Stimulated activated CD8-positive, alpha-beta memory T cell treated with anti-CD3 and anti-CD28 coated beads, Interleukin-12 subunit alpha, Interleukin-12 subunit beta, amount 100 ng/mL, for 24 hours (primary cell): ENCODE results near the gene NPAS2.

Source experiments
- DNase-seq: peaks from one replicate; pipeline ENCODE4 v3.0.0-alpha.2; 2020; ENCODE audit errors: extremely low read depth

NPAS2 gene

DNA sequence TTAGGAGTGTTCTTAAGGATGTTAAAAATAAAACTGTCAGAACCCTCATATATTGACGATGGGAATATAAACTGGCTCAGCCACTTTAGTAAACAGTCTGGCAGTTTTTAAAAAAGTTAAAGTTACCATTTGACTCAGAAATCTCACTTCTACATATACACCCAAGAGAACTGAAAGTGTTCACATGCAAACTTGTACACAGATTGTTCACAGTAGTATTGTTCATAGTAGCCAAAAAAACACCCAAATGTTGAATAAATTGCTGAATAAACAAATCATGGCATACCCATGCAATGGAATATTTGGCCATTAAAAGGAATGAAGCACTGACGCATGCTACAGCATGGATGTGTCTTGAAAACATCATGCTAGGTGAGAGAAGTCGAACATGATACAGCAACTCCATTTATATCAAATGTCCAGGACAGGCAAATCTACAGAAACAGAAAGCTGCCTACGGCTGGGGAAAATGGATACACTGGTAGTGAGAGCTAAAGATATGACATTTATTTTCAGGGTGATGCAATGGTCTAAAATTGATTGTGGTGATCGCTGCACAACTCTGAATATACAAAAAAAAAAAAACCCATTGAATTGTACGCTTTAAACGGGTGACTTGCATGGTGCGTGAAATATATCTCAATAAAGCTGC is 192.2 kb downstream of the NPAS2 start:
- no peak for DNase-seq

DNA sequence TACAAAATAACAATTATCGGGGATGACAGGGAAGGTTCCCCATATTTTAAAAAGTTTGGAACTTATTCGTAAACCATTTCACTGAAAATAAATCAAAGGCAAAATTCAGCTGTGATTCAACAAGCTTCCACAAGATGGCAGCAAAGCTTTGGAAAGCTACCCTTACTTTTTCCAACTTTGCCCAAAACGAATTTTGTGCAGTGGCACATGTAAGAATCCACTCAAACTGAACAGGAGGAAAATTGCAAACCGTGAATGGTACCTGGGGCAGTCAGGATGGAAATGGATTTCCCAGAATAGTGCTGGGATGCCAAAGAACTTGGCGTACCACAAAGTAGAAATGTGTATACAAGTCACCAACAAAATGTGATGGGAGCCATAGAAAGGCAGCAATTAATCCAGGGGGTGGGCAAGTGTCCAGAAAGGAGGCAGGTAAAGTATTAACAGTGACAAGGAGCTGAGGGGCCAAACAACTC is 192.8 kb downstream of the NPAS2 start:
- no peak for DNase-seq

DNA sequence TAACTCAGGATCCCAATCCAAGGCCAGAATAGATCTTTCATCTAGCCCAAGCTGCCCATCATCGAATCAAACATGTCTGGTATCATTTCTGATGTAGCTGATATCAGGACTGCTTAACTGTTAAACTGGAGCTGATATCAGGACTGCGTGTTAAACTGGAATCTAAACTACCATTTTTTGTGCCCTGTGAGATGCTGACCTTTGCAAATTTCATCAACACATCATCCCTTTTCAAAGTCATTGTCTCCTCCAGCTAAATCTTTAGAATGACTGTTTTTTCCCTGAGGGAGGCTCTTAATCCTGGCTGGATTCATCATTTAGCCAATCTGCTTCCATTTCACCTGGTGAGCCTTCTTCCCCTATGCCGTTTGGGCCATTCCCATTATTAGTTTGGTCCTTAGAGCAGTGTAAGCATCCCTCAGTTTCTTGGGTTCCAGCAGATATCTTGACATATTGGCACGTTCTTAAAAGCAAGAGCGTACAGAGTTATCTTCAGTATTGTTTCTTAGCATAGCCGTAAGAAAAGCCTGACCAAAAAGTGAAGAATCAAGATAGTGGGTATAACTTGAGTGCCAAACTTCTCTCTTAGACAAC is 194.4 kb downstream of the NPAS2 start:
- DNase-seq: no peak

DNA sequence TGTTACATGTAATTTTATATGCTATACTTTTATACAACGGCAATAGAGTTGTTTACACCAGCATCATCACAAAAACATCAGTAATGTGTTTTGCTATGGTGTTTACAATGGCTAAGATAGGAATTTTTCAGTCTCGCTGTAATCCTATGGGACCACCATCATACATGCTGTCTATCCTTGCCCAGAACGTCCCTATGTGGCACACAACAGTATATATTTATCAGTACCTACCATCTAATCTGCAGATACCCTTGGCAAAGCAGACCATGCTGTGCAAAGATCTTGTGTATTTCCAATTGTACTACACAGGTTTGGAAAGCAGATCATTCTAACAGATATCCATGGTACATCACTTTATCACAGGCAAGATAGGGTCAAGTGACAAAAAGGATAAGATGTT is 197.4 kb downstream of the NPAS2 start:
- DNase-seq: no peak

DNA sequence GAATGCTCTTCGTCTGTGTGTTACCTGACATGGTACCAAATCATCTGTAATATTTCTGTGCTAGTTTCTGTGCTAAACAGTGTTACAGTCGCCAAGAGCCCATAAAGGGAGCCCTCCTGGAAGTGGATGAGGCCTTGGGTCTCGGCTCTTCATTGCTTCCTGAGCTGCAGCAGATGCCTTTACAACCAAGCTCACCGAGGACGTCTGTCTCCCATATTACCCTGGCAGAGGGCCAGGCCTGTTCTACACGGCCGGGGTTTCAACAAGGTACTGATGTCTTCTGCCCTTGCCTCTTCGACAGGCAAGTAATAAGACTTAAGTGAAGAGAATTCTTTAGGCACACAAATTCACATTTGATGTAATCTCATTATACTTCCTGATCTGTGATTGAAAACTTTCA is 199.0 kb downstream of the NPAS2 start:
- DNase-seq: no peak

- no peak for DNase-seq
Measured at GRCh38 chr2:101022221-101022620, 202.3 kb downstream of the NPAS2 start.

DNA sequence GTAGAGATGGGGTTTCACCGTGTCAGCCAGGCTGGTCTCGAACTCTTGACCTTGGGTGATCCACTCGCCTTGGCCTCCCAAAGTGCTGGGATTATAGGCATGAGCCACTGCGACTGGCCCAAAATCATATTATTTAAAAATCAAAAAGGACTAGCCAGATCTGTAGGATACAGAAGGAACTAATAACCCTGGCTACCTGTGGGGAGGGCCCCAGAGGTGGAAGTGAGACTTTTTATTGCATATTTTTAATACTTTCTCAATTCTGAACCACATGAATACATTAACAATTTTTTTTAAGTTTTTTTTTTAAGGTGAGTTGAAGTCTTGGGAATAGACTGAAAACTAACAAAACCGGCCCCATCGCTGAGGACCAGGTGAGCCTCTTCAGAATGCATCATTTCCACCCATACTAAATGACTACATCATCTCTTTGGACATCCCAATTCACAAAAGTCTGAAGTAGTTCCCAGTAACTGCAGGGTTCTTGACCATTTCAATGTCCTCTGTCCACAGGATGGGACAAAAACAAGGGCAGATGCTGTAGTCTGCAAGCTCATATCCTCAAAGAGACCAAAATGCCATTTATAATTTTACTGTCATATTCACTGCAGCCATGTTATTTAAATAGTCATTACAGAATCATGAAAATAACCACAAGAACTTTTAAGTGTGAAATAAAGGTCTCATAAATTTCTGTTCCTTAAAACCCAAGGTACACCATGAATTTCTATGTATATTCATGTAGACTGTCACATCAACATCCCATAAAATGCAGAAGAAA is 203.6 kb downstream of the NPAS2 start:
- no peak for DNase-seq

DNA sequence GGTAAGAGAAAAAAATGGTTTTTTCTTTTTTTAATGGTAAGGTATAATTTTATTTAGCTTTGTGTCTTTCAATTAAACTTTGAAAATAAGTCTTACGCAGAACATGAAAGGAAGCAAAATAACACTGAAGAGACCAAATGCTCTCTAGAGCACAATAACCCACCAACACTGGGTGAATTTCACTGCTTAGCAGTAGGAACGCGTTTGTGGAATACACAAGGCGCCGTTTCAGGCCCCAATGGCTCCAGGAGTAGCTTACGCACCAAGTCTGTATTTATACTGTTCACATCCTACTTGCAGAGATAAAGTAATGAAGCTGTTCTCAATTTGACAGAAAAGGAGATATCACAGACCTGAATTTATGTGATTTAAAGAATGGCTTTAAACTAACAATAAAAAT is 205.6 kb downstream of the NPAS2 start:
- DNase-seq: no peak

DNA sequence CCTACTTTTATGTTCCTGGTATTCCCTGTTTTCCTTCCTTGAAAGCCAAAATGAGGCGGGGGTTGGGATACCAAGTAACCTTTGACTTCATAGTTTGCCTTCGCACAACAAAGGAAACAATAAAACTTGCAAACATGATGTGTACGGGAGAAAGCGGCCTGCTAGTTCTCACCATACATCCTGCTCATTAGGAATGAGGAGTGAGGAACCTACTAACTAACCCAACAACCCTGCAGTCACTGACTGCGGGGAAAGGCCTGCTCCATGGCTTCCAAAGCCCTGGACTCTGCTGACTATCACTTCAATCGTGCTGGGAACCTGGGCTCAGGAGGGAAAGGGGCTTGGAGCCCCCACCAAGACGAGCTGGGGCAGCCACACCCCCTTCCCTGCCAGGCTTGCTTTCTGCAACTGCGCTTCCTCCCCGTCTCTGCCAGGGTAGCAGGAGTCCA is 206.3 kb downstream of the NPAS2 start:
- DNase-seq: no peak

- no peak for DNase-seq
Measured at GRCh38 chr2:101026923-101027469, 207.1 kb downstream of the NPAS2 start.

- DNase-seq: no peak
Measured at GRCh38 chr2:101027852-101028251, 207.9 kb downstream of the NPAS2 start.

GRCh38 chr2:101030866-101031554 is 211.1 kb downstream of the NPAS2 start:
- no peak for DNase-seq

DNA sequence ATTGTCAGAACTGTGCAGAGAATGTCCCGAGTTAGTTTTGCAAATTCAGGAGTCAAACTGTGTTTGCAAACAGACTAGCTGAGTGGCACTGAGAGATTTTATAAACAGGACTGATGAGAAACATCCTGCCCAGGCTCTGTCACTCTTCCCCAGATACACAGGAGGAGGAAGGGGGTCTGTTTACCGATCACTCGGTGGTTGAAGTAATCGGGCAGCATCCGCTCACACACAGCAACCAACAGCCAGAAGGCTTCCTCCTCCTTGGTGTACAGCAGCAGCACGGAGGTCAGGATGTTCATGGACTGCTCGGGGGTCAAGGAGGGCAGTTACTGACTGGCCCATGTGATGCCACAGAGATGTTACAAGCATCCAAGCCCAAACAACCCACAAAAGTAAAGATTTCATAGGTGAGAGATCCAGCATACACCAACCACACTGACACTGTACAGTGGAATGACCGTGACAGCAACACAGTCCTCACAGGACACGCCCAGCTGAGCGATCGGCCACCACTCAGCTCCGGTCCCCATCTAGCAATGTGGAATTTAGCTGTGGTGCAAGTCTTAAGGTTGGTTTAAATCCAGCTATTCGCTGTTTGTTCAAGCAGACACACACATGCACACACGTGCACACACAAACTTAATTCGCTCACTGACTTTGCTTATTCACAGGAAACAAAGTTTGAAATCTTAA is 212.3 kb downstream of the NPAS2 start:
- no peak for DNase-seq

DNA sequence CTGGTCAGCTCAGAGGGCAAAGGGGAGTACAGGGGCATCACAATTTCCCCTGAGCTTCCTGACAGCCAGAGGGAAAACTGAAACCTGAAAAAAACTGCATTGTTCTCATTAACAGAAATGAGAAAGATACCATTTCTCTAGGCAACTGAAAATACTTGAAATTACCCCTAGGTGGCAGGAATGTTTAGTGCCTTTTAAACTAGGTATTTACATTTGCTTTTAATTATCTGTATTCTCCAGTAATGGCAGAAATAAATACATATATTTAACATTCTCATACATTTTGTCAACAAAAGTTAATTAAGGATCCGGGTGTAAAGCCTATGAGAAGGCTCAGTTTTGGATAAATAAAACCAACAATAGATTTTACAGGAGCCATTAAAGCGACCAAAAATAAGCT is 216.6 kb downstream of the NPAS2 start:
- DNase-seq: no peak

DNA sequence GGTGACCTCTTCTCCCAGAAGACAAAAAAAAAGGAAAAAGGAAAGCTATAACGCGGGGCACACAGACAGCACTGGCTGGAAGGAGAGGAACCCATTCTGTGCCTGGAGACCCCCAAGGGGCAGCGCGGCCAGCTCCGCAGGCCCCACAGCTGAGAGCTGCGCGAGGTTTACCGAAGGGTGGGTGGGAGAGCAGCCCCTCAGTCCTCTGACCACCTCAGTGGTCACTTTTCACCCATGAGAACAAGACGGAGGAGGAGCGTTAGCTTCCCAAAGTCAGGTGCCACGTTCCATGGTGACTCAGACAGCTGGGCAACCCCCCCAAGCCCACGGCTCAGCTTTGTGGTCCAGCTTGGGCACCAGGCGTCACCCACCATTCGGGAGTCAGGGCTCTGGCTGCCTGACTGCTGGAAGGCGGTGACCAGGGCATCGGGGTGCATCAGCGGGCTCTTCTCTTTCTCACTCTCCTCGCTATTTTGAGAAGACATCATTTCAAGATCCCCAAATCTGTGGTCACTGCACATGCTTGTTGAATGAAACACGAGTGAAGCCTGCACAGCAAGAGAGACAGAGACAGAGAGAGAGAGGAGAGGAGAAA is 217.3 kb downstream of the NPAS2 start:
- no peak for DNase-seq

GRCh38 chr2:101038455-101039255 is 218.7 kb downstream of the NPAS2 start:
- no peak for DNase-seq

DNA sequence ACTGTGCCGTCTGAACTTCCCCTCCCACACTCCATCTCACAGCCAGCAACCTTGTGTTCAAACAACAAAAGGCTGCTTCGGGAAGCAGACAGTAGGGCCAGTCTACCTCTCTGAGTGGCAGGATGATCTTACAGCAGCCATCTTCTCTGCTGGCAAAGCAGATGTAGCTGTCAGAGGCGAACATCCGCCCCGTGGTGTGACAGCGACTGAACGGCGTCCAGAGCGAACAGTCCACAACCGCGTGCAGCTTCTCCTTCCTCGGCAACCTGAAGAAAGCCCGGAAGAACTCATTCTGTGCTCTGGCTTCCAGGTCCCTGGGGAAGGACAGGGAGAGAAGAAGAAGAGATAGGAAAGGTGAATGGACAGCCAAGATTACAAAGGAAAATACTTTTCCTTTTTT is 220.1 kb downstream of the NPAS2 start:
- DNase-seq: no peak

DNA sequence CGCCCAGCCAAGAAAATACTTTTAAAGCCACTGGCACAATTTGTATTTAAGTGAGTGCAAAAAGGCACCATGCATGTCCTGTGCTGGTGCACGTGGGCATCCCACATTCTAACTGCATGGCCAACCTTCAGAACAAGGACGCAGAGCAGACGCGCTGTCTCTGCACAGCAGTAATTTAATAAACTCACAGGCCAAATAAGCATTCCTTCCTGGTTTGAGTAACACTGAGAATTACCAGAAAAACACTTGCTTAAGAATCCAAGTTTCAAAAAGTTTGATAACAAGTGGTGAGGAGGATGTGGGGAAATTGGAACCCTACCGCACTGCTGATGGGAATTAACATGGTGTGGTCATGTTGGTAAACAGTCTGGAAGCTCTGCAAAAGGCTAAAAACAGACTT is 220.8 kb downstream of the NPAS2 start:
- DNase-seq: no peak

DNA sequence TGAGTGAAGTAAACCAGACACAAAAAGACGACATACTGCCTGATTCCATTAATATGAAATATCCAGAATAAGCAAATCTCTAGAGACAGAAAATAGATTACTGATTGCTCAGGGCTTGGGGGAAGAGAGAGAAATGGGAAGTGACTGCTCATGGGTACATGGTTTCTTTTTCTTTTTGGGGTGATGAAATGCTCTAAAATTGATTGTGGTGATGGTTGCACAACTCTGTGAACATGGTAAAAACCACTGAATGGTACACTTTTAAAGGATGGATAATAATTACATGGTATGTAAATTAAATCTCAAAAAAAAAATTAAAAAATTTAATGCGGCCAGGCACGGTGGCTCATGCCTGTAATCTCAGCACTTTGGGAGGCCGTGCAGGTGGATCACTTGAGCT is 221.5 kb downstream of the NPAS2 start:
- no peak for DNase-seq

- no peak for DNase-seq
Measured at GRCh38 chr2:101045330-101045729, 225.4 kb downstream of the NPAS2 start.
